Fibroblast of skin of scalp (primary cell): ENCODE measurements around the gene NTNG1.

ENCODE experiments used
- DNase-seq: peaks from one replicate; pipeline ENCODE4 v3.0.0-alpha.2; 2013

The NTNG1 gene

DNA sequence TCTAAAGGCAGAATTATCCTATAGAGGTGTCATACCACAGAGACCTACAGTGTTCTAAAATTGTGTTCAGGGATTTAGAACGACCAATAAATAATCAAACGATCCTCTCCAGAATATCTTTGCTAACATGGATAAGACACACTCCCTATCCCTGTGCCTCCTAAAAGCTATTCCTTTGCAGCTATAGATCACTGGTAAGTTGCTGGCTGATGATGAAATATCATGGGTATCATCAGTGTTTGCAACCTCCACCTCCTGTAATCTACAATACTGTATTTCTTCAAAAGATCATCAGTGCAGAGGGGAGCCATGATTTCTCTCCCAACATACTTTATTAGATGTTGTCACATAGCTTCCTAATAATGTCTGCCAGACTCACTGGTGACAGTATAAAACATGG, 201.9 kb downstream of the NTNG1 start:
- DNase-seq = no peak

DNA sequence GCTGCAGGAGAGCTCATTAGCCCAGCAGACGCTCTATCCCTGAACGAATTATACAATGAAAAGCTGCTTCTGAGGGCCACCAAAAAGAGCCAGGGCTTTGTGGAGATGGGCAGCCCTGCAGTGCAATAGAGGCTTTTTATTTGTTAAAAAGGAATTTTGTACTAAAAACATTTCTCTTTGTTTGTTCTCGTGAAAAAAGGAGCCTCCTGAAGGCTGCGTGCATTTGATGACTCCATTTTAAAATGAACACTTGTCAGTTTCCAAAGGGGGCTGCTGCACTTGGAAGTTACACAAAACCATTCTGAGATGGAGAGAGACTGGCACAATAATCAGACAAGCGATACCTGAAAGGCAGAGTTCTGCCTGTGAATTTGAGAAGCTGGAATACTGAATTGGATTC, 202.8 kb downstream of the NTNG1 start:
- no peak for DNase-seq

DNA sequence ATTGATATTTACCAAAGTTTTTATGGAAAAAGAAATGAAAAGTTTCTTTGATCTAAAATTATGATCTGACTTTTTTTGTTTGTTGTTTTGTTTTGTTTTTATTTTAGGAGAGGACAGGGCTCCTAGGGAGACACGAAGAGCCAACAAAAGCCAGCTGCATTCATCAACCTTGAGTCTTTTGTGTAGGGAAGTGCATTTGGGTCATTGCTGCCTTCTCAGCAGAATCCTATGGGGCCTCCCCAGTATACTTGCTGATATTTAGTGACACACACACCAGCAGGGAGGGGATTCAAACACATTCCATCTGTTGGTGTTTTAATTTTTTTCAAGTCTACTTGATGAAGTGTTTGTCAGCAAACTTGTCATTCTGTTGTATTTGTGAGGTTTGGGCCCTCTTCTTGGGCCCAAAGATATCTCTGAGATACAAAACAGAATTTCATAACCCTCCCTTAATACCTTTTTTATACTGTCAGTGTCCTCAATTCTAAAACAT, 203.5 kb downstream of the NTNG1 start:
- DNase-seq = no peak

DNA sequence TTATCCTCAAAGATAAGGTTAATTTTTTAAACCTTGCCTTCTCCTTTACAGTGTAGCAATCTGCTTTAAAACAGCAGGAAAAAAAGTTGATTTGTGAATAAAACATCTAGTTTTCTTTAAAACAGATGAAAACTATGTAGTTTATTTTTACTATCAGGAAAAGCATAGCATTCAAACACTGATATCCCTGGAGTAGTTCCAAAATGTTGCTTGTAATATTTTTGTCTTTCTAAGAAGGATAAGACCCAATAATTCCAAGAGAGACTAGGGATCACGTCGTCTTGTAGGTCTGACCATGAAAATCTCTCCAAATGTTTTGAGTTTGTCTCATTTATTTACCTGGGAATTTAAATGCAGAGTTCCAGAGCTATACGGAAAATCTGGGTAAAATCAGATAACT, 204.0 kb downstream of the NTNG1 start:
- no peak for DNase-seq

DNA sequence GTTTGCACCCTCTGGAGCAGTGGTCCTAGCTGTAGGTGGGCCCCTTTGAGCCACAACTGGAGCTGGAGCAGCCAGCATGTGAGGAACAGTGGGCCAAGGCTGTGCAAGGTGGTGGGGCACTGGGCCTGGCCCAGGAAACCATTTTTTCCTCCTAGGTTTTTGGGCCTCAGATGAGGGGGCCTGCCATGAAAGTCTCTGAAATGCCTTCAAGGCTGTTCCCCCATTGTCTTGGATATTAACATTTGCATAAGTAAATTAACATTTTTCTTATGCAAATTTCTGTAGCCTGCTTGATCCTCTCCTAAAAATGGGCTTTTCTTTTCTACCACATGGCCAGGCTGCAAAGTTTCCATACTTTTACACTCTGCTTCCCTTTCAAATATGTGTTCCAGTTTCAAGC, 212.0 kb downstream of the NTNG1 start:
- DNase-seq = no peak

DNA sequence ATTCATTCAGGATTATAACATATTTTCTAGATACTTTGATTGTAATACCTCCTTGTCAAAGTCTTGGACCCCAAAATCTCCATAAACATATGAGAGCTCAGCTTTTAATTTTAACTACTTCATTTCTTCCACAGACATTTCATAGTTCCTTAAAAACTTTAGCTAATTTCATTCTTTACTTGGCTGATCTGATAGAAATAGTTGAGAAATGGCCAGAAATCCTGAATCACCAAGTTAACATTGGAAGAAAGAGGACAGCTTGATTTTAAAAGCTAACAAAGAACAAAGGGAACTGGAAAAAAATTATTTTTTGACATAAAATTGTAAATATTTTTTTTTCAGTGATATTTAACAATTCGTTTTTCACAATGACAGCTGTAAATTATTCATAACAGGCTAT, 216.5 kb downstream of the NTNG1 start:
- DNase-seq = peak; percentile 30

DNA sequence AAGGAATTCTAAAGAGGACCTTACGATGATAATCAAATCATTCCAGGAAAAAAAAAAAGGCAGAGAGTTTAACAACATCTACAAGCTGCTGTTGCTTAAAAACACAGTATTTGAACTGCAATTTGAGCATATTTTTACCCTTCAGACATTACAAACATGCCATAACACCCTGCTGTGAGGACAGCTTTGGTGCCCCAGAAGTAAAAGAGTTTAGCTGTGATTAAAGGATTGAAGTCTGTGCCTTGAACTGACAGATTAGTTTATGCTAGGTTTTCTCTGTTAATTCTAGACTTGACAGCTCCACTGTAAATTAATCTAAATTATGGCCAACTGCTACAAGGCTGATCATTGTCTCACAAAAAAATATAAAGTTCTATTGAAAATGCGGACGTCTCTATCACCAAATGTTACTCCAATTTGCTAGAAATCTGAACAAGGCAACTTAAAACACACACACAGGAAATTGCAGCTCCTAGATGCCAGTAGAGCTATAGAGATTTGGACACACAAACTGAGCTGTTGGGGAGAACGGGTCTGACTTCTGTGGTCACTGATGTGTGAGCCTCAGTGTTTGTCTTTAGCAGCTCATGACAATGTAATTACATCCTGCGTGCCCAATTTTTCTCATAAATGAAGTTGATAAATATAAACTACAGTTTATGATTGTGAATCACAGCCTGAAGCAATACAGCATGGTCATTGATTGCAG, 217.9 kb downstream of the NTNG1 start:
- peak; percentile 5 for DNase-seq

DNA sequence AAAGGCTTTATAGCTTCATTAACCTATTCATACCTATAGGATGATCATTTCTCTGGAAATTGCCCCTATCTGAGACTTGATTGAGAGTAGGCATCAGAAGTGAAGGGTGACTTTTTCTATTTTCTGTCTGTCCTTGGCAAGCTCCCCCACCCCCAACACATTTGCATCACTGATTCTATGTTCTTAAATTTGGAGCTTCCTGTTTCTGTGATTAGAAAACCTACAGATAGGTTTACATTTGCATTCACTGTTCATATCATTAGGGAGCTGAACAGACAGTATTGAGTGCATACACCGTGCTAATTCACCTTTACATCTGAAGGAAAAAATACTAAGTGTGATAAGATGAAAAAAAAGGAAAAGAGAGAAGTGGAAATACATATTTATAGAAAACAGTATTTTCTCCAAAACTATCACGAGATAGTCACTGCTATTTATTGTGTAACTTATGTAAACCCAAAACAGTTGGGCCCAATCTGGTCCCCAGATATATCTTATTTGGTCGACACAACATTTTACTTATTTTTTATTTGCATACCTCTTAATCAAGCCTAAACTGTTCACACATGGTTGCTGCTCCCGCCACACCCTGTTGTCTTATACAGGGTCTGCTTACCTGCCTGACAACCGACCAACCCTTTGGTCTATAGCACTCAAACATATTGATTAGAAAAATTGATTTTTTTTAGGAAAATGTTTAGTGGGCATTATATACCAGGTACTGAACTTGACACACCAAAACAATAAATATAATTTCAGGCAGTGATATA, 218.8 kb downstream of the NTNG1 start:
- no peak for DNase-seq

DNA sequence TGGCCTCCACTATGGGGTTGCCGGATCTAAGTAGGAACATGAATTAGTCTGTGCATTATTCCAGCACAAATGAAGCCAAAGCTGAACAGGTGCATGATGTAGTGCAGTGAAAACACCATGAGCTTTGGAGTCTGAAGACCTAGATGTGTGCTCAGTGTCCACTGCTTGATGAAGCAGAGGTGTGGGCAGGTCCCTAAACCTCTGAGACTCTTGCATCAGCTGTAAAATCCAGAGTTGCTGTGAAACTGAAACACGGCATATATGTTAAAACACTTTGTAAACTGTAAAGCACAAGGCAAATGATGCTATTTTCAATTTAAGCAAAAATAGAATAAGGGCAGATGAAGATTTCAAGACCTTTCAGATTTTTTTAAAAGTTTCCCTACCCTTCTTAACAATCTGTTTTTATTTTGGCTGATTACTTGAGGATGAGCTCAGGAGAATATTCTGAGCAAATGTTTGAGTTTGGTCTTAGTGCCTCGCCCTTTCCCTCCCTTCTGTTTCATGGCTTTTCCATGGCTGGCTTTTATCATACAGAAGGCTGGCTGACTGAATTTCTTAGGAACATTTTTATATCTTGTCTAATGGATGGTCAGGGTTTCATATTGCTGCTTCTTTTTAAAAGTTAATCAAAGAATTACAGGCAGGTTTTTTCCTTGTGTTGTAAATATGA, 221.8 kb downstream of the NTNG1 start:
- no peak for DNase-seq

DNA sequence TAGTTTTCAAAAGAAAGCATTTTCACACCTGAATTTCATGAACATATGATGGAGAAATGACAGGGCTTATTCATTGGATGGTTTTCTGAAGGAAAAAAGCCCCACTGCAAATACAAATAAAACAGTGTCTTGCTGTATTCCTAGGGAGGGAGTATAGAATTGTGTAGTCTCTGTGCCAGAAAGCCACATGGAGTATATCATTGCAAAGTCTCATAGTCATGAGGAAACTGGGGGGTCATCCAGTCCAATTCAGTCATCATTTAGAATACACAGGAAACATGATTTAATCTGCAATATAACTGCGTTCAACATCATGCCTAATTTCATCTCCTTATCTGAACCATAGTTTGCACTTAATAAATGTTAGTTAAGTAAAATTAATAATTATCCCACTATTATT, 222.3 kb downstream of the NTNG1 start:
- DNase-seq = no peak

DNA sequence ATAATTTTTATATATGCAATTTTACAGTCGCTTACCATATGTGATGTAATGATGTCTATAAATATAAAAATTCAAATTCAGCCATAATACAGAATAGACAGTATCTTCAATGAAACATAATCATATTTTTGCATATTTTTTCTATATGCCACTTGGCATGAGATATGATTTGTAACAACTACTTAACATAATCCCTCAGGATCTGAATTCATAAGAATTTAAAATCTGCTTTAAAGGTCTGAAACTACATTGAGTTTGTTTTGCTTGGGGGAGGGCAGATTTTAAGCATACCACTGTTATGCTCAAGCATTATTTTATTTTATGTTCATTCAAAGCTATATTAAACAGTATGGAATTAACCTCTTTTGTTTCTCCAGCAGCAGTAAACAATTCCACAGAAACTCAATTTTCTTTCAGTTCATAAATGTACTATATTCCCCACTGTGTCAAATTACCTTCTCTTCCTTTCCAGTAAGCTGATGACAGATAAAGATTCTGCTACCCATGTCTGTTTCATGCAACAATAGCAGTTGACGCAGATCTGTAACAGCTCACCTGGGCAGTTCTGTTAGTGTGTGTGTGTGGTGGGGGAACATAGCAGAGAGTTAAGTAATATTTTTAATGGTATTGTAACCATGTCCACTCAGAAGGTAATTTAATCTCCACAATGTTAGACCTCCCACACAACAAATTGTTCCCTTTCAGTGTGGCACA, 224.8 kb downstream of the NTNG1 start:
- DNase-seq = no peak

DNA sequence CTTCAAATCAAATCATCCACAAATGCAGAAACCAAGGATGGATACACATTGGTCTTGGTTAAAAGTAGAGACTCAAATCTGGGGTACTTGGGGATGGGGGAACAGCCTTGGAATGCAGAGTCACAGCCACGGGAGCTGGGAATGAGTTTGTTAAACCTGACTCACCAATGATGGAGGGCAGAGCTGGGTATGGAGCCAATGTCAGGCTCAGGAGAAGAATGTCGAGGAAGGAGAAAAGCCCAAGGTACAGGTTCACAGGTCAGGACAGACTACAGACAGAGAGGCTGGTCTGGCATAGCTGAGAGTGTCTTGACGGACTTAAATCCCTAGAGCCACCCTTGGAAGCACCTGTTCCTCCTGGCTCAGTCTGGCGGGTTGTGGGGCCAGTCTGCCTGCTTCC, 237.6 kb downstream of the NTNG1 start:
- DNase-seq = no peak

DNA sequence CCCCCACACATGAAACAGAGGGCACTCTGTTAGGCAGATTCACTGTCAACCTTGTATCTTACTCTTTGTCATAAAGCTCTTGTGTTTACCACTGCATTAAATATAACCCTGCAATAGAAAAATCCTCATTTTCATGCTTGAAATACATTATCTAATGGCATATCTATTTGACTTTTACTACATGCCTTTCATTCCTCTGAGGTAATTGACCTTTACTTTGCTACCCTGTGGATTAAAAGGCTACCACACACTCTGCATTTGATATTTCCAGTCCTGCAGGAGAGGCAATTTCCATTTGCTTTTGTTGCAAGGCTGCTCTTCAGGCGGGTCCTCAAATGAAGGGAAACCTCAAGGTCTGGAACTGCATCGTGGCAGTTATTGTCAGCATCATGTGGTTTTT, 238.0 kb downstream of the NTNG1 start:
- DNase-seq = no peak

DNA sequence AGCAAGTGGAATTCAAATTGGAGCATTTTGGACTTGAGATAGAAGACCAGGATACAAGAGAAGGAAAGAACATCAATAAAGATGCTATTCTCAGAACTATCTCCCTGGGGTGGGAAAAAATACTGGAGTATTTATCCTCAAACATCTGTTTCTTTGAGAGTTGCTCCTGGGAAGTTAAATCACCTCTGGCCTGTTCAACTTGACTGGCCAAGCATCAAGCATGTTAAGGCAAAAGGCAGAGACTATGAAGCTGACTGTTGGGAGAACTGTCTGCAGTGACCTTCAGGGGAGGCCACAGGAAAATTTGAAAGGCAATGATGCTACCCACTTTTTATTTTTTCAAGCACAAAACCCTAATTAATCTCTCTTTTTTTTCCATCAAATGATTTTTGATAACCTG, 239.0 kb downstream of the NTNG1 start:
- no peak for DNase-seq

DNA sequence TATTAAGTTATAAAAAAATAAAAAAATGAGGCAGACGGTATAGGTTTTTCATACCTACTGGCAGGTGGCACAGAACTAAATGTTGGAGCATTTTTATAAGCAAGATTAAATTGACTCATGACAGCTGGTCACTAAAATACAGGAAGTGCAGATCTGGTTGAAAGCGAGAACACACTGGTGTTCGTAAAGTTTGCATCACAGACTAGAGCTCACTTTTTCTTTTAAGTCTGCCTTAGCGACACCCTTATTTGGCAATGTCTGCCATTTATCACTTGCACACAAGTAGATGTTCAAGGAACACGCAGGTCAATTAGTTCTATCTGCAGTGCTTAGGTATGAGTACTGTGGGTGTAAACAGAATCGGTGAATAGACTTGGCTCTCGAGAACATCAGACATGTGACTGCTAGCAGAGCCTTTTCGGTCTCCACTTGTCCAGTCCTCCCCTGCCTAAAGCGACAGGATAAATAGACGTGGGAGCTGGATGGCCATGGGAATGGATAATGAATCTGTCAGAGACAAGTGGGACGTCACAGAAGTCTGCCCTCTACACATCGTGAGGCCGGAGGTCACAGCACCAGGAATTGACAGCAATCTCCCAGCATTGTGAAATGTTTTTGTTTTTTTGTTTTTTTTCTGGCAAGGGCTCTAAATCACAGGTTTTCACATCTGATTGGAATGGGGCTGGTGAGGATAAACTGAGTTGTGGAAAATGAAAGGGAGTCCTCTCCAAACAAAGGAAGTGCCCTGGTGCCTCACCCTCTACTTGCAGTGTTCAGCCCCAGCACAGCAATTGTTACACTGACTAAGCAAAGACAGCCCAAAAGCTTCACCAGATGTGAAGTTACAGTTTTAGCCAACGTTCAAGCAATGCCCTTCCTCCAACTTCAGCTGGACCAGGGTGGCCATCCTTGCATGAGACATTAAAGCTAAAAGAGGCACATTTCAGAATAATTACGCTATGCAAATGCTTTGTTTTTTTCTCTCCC, 248.9 kb downstream of the NTNG1 start:
- no peak for DNase-seq

DNA sequence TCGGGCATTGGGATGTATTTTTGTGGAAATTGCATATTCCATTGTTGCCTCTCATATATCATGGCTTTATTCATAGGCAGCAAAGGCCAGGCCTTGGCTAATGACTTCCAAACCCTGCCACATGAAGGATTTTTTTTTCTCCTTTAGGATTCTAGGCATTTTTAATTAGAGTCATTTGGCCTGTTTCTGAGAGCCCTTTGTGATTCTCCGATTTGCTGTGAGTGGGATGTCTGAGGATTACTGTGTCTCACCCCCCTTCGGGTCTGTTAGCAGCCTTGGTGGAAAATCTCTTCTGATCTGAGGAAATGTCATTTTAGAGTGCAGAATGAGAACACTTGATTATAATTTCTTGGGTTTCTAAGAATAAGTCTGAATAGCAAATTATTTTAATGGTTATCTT, 253.5 kb downstream of the NTNG1 start:
- no peak for DNase-seq

DNA sequence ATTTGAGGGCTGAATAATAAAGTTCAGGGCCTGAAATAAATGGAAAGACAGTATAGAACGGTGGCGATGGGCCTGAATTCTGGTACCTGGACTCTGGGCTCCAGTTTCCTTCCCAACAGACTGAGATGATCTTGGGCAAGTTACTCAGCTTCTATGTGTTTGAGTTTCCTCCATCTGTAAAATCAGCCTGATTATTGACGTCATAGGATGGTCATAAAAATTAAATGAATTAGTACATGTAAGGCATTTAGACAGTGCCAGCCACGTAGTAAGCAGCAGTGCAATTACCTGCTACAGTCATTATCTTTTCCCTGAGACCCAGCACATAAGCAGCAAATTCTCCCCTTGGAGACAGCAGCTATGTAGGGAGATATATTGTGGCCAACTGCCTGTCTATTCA, 260.9 kb downstream of the NTNG1 start:
- DNase-seq = no peak

DNA sequence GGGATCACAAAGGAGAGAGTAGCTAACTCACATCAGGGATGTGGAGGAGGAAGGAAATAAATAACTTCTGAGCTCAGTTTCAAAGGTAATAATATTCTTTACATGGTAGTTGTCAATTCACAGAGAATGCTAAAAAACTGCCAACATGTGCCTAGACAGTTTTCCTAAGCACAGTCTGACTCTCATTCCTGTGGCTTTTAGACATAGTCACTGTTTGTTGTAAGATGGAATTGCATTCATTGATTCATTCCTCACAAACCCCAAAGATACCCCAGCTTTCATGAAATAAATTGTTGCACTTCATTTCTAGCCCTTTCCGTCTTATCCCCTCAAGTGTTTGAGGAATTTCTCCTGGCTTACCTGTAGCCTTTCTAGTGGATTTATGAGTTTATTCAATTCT, 263.9 kb downstream of the NTNG1 start:
- peak; percentile 66 for DNase-seq

DNA sequence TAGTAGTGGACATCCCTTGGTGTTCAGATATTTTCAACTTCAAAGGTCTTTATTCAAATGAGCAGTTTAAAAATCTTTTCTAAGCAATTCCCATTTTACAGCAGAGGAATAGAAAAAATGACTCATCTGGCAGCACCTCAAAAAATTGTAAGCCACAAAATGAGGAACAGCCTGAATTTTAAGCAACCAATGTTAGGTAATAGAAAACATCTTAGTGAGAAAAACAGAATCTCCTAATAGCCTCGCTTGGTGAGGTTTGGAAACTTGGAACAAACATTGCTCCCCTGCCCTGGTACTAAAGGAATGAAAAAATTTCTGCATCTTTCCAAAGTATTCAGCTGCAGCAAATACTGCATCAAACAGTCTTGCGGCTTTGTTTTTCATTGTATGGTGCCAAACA, 264.4 kb downstream of the NTNG1 start:
- peak; percentile 71 for DNase-seq

DNA sequence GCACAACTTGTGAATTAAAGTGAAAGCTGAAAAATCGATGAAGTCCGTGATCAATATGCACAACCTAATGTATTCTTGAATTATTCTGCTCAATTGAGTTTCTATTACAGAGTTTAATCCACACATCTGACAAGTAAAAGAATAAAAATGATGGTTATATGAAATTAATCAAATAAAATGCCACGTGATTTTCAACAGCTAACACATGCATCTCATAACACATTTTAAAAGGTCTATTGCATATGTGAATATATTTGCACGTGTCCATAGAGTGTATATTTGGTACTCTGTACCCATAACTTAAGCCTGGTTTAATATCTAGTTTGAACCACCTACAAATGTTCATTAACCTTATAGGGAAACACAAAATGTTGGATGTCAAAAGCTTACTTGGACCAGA, 266.2 kb downstream of the NTNG1 start:
- DNase-seq = no peak

DNA sequence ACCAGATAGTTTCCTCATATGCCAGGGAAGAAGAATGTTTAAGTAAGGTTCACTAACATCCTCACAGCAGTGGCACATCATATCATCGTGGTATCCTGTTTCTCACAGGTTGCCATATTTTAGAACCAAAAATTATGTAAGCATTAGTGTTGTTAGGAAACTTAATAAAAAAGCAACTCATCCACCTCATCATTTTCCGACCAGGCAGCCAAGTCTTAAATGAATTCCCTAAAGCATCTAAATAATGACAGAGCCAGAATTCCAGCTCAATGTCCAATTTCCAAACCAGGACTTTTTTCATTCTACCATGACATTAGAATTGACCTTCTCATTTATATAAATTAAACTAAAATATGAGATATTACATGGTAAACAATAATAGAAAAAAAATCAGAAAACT, 272.7 kb downstream of the NTNG1 start:
- no peak for DNase-seq

DNA sequence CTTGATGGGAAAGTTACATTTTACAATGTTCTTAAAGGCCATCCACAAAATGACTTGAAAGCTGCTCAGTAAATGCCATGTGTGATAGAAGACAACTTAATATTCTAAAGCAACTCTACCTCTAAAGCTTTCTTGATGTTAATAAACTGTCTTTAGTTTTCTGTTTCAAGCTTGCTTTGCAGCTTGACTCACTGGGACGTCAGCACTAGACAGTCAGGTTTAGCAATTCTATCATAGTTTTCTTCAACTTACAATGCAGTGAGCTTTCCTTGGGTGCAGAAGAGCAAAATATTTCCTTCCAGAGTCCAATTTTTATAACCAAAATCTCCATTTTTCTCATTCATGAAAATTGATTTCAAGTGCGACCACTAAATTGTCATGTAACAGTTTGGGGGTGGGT, 273.1 kb downstream of the NTNG1 start:
- no peak for DNase-seq
